Stimulated activated CD4-positive, alpha-beta T cell treated with anti-CD3 and anti-CD28 coated beads, Interleukin-2, amount 100 ng/mL, for 48 hours (primary cell): ENCODE measurements around the gene PKNOX1.
"Not testable (repeated sequence)": the region's sequence is repeated elsewhere in the genome, so short reads cannot be mapped to it uniquely, and the experiment has no call there.

ENCODE experiments used
- DNase-seq, 2 donors: peaks; one replicate each; pipeline ENCODE4 v3.0.0-alpha.2; 2020

The PKNOX1 gene

GRCh38 chr21:42986125-42986783 lies 11.9 kb downstream of the PKNOX1 start:
- DNase-seq = no peak

- DNase-seq = no peak
Measured at GRCh38 chr21:42988236-42988965, 14.0 kb downstream of the PKNOX1 start.

- DNase-seq = not testable (repeated sequence)
Measured at GRCh38 chr21:42989370-42989769, 15.0 kb downstream of the PKNOX1 start.

- DNase-seq = no peak
Measured at GRCh38 chr21:42989816-42990650, 15.7 kb downstream of the PKNOX1 start.

GRCh38 chr21:42991992-42992740 lies 17.8 kb downstream of the PKNOX1 start:
- DNase-seq = no peak

GRCh38 chr21:42993051-42993712 lies 18.8 kb downstream of the PKNOX1 start:
- no peak for DNase-seq

- DNase-seq = no peak
Measured at GRCh38 chr21:42997053-42997452, 22.7 kb downstream of the PKNOX1 start.

- not testable (repeated sequence) for DNase-seq
Measured at GRCh38 chr21:42997983-42998382, 23.6 kb downstream of the PKNOX1 start.

GRCh38 chr21:42999152-42999551 lies 24.8 kb downstream of the PKNOX1 start:
- not testable (repeated sequence) for DNase-seq

GRCh38 chr21:43000041-43000440 lies 25.7 kb downstream of the PKNOX1 start:
- DNase-seq = not testable (repeated sequence)

- no peak for DNase-seq
Measured at GRCh38 chr21:43001316-43001715, 27.0 kb downstream of the PKNOX1 start.

- DNase-seq = no peak
Measured at GRCh38 chr21:43004926-43005325, 30.6 kb downstream of the PKNOX1 start.

- DNase-seq = no peak
Measured at GRCh38 chr21:43005635-43006034, 31.3 kb downstream of the PKNOX1 start.

- DNase-seq = not testable (repeated sequence)
Measured at GRCh38 chr21:43006051-43006873, 31.9 kb downstream of the PKNOX1 start.

- no peak for DNase-seq
Measured at GRCh38 chr21:43006874-43007208, 32.5 kb downstream of the PKNOX1 start.

GRCh38 chr21:43012596-43012995 lies 38.2 kb downstream of the PKNOX1 start:
- no peak for DNase-seq

- no peak for DNase-seq
Measured at GRCh38 chr21:43015906-43016540, 41.7 kb downstream of the PKNOX1 start.

GRCh38 chr21:43016728-43017127 lies 42.4 kb downstream of the PKNOX1 start:
- no peak for DNase-seq

GRCh38 chr21:43018519-43018918 lies 44.2 kb downstream of the PKNOX1 start:
- DNase-seq = no peak

- no peak for DNase-seq
Measured at GRCh38 chr21:43020177-43020576, 45.8 kb downstream of the PKNOX1 start.

GRCh38 chr21:43020771-43021170 lies 46.4 kb downstream of the PKNOX1 start:
- DNase-seq = no peak
